GM23338 (cell line): ENCODE data around the gene ADCY5. TPM values are rescaled to one million over a fixed set of nuclear protein-coding genes. Genes with fewer than 3 reads are reported as not detected.

Source experiments
- ATAC-seq: fragments of 200-7000 bp; cut with Tn5 transposase; 3 replicates; pipeline ENCODE4 v1.9.1; 2020
- DNase-seq: peaks from one replicate; pipeline ENCODE4 v3.0.0-alpha.2; 2015; ENCODE audit warnings: low spot score
- H2AFZ ChIP-seq: fragments of 200-600 bp; sonication (generic); 2 replicates; pipeline ENCODE4 v1.8.0; 2016; ENCODE audit warnings: antibody characterized with exemption, mild to moderate bottlenecking, moderate library complexity
- H3F3A ChIP-seq: fragments of 200-600 bp; sonication (generic); replicated peaks from 2 replicates; pipeline ENCODE4 v1.8.0; 2017; ENCODE audit warnings: antibody characterized with exemption, mixed run types, low read depth
- H3K27ac ChIP-seq: fragments of 200-600 bp; sonication (generic); 2 replicates; pipeline ENCODE4 v1.6.1; 2016; ENCODE audit warnings: low read depth
- H3K27me3 ChIP-seq: fragments of 200-600 bp; sonication (generic); 2 replicates; pipeline ENCODE4 v1.8.0; 2016; ENCODE audit warnings: mild to moderate bottlenecking, mixed run types, moderate library complexity; ENCODE audit not compliant: insufficient read depth
- H3K36me3 ChIP-seq: fragments of 200-600 bp; sonication (generic); 2 replicates; pipeline ENCODE4 v1.8.0; 2016; ENCODE audit warnings: mild to moderate bottlenecking; ENCODE audit not compliant: insufficient read depth
- H3K4me1 ChIP-seq: fragments of 200-600 bp; sonication (generic); 2 replicates; pipeline ENCODE4 v1.8.0; 2016; ENCODE audit warnings: mild to moderate bottlenecking, moderate library complexity; ENCODE audit not compliant: insufficient read depth
- H3K4me2 ChIP-seq: fragments of 200-600 bp; sonication (generic); 2 replicates; pipeline ENCODE4 v1.7.1; 2017; ENCODE audit warnings: mixed run types
- H3K4me3 ChIP-seq: fragments of 200-600 bp; sonication (generic); 2 replicates; pipeline ENCODE4 v1.6.1; 2016; ENCODE audit warnings: mixed run types
- H3K79me2 ChIP-seq: fragments of 200-600 bp; sonication (generic); replicated peaks from 2 replicates; pipeline ENCODE4 v1.8.0; 2017; ENCODE audit warnings: mild to moderate bottlenecking; ENCODE audit not compliant: insufficient read depth
- H3K9me2 ChIP-seq: fragments of 200-600 bp; sonication (generic); 2 replicates; pipeline ENCODE4 v1.8.0; 2017; ENCODE audit not compliant: insufficient read depth
- H4K20me1 ChIP-seq: fragments of 200-600 bp; sonication (generic); replicated peaks from 2 replicates; pipeline ENCODE4 v1.8.0; 2017; ENCODE audit warnings: mild to moderate bottlenecking; ENCODE audit not compliant: insufficient read depth
- H3K27ac Mint-ChIP-seq: 2 replicates; pipeline ENCODE4 v1.8.0; 2020; ENCODE audit warnings: inconsistent platforms, mild to moderate bottlenecking, moderate library complexity, mixed read lengths
- H3K27me3 Mint-ChIP-seq: 3 replicates; pipeline ENCODE4 v1.8.0; 2022; ENCODE audit warnings: low read depth, mild to moderate bottlenecking, moderate library complexity, mixed read lengths, inconsistent platforms; ENCODE audit not compliant: insufficient read depth, poor library complexity
- H3K36me3 Mint-ChIP-seq: 3 replicates; pipeline ENCODE4 v1.8.0; 2021; ENCODE audit warnings: low read depth, mild to moderate bottlenecking, inconsistent platforms, moderate library complexity, mixed read lengths
- H3K4me1 Mint-ChIP-seq: 3 replicates; pipeline ENCODE4 v1.8.0; 2020; ENCODE audit warnings: mild to moderate bottlenecking, inconsistent platforms, mixed read lengths
- H3K4me3 Mint-ChIP-seq: 3 replicates; pipeline ENCODE4 v1.8.0; 2021; ENCODE audit warnings: moderate library complexity, mild to moderate bottlenecking, inconsistent platforms, mixed read lengths
- H3K9me3 Mint-ChIP-seq: 3 replicates; pipeline ENCODE4 v1.8.0; 2020; ENCODE audit warnings: moderate library complexity, mild to moderate bottlenecking, inconsistent platforms, mixed read lengths
- CREB1 ChIP-seq: fragments of 250-450 bp; sonication (Bioruptor Pico); IDR thresholded peaks from 2 replicates; pipeline ENCODE4 v1.5.0; 2020; ENCODE audit warnings: low read depth, mild to moderate bottlenecking, moderate library complexity
- CTCF ChIP-seq, 2 experiments: fragments of 200-600 bp in 1 of 2; sonication (generic) in 1 of 2; conservative IDR thresholded peaks; 2 replicates each; pipeline versions ENCODE4 v1.5.1 to v1.6.1; 2016 to 2017; ENCODE audit warnings: antibody characterized with exemption in 2 of 2, low read depth in 2 of 2, mild to moderate bottlenecking in 2 of 2, moderate library complexity in 1 of 2
- EZH2 ChIP-seq: fragments of 200-600 bp; sonication (generic); IDR thresholded peaks from one replicate; pipeline ENCODE4 v1.8.0; 2017; ENCODE audit warnings: antibody characterized with exemption, mild to moderate bottlenecking, low read depth; ENCODE audit not compliant: unreplicated experiment
- EZH2phosphoT487 ChIP-seq: fragments of 200-600 bp; sonication (generic); IDR thresholded peaks from one replicate; pipeline ENCODE4 v1.8.1; 2018; ENCODE audit warnings: antibody characterized with exemption; ENCODE audit not compliant: unreplicated experiment
- JUNB ChIP-seq: IDR thresholded peaks from one replicate; pipeline ENCODE4 v1.6.1; 2016; ENCODE audit warnings: antibody characterized with exemption; ENCODE audit not compliant: unreplicated experiment
- REST ChIP-seq: IDR thresholded peaks from one replicate; pipeline ENCODE4 v1.6.1; 2018; ENCODE audit warnings: antibody characterized with exemption; ENCODE audit not compliant: unreplicated experiment
- STAT1 ChIP-seq: IDR thresholded peaks from one replicate; pipeline ENCODE4 v1.6.1; 2016; ENCODE audit warnings: antibody characterized with exemption; ENCODE audit not compliant: unreplicated experiment
- ZNF114 ChIP-seq: fragments of 250-450 bp; sonication (Bioruptor Pico); IDR thresholded peaks from 2 replicates; pipeline ENCODE4 v1.5.0; 2020; ENCODE audit warnings: mild to moderate bottlenecking, moderate library complexity
- ZNF331 ChIP-seq: fragments of 250-450 bp; sonication (Bioruptor Pico); IDR thresholded peaks from 2 replicates; pipeline ENCODE4 v1.5.0; 2020; ENCODE audit warnings: low read depth, mild to moderate bottlenecking, moderate library complexity
- polyA plus RNA-seq: library from polyadenylated mRNA; unstranded; fragments of >200 nt; fragmentation: Nextera tagmentation; extraction: Ambion mirVana; gene quantifications from 2 replicates; pipeline ENCODE4 v1.2.1, GENCODE V29; 2016
- total RNA-seq: library from RNA; depleted of rRNA; stranded (reverse); fragments of >200 nt; shearing (Covaris generic); gene quantifications from 2 replicates; pipeline ENCODE4 v1.2.3, GENCODE V29; 2014

The ADCY5 gene
- total and polyA plus RNA-seq, 2 experiments from 2014 or later, result 3.5 to 10.2 TPM

GRCh38 chr3:123326531-123326930 is 122.4 kb downstream of the ADCY5 start (continued):
- TF ChIP-seq CTCF (conservative IDR thresholded peaks at IDR 0.05; ENCODE audit: low read depth in 2 of 2), result no peak
- no peak for TF ChIP-seq JUNB
- no peak for TF ChIP-seq REST

GRCh38 chr3:123325766-123326256 is 123.1 kb downstream of the ADCY5 start:
- Mint-ChIP-seq H3K9me3 (no peaks in the 10 kb centered on the region), H3K4me3 (no peak overlapping the region), H3K27ac (no peak overlapping the region), H3K36me3 (no peaks in the 10 kb centered on the region; the same call in 2 of the 3 replicates), H3K4me1 (peaks cover 37% of the 10 kb centered on the region), H3K27me3 (peaks cover 12% of the 10 kb centered on the region)
- no peak overlapping the region for H2AFZ ChIP-seq
- no peaks in the 10 kb centered on the region for H3K36me3 ChIP-seq
- no peaks in the 10 kb centered on the region for H3F3A ChIP-seq
- no peaks in the 10 kb centered on the region for H3K79me2 ChIP-seq
- no peaks in the 10 kb centered on the region for H3K4me1 ChIP-seq
- DNase-seq (no peak), ATAC-seq (no peak)
- H3K4me2 ChIP-seq, result no peak overlapping the region
- no peaks in the 10 kb centered on the region for H4K20me1 ChIP-seq
- no peaks in the 10 kb centered on the region for H3K27me3 ChIP-seq
- no peak overlapping the region for H3K27ac ChIP-seq
- H3K4me3 ChIP-seq, result no peak overlapping the region
- H3K9me2 ChIP-seq, result no peaks in the 10 kb centered on the region
- TF ChIP-seq JUNB, result no peak
- TF ChIP-seq EZH2phosphoT487, result no peak
- TF ChIP-seq STAT1, result no peak
- TF ChIP-seq CREB1 (CRISPR knock-in tag), result no peak
- no peak for TF ChIP-seq REST
- no peak for TF ChIP-seq CTCF (conservative IDR thresholded peaks at IDR 0.05; ENCODE audit: low read depth in 2 of 2)
- no peak for TF ChIP-seq EZH2
- no peak for TF ChIP-seq ZNF114 (CRISPR knock-in tag)
- no peak for TF ChIP-seq ZNF331 (CRISPR knock-in tag)
